Effector memory CD4-positive, alpha-beta T cell (primary cell): ENCODE results near the gene PLXNA2.

Experiments
- DNase-seq, 3 donors: peaks; one replicate each; pipeline ENCODE4 v3.0.0-alpha.2; 2020
- H3K27ac ChIP-seq: 2 replicates; pipeline ENCODE4 v1.7.0; 2013; ENCODE audit warnings: mild to moderate bottlenecking, low read length, moderate library complexity; ENCODE audit not compliant: insufficient read depth, poor library complexity, severe bottlenecking
- H3K27me3 ChIP-seq: replicated peaks from 2 replicates; pipeline ENCODE4 v1.7.0; 2013; ENCODE audit warnings: mild to moderate bottlenecking, low read length; ENCODE audit not compliant: insufficient read depth, control insufficient read depth, poor library complexity, severe bottlenecking
- H3K36me3 ChIP-seq: 2 replicates; pipeline ENCODE4 v1.7.0; 2013; ENCODE audit warnings: mild to moderate bottlenecking, low read length, moderate library complexity; ENCODE audit not compliant: control insufficient read depth, insufficient read depth
- H3K4me1 ChIP-seq: 2 replicates; pipeline ENCODE4 v1.7.0; 2013; ENCODE audit warnings: low read length, mild to moderate bottlenecking; ENCODE audit not compliant: control insufficient read depth, insufficient read depth, poor library complexity, severe bottlenecking
- H3K4me3 ChIP-seq: 2 replicates; pipeline ENCODE4 v1.7.0; 2013; ENCODE audit warnings: low read length, low read depth, mild to moderate bottlenecking; ENCODE audit not compliant: insufficient read depth, poor library complexity, severe bottlenecking
- H3K9me3 ChIP-seq: 2 replicates; pipeline ENCODE4 v1.7.0; 2013; ENCODE audit warnings: mild to moderate bottlenecking, low read length, moderate library complexity; ENCODE audit not compliant: control insufficient read depth

Gene PLXNA2

GRCh38 chr1:208121813-208122364 lies 122.3 kb downstream of the PLXNA2 start:
- no peak overlapping the region for H3K4me3 ChIP-seq
- H3K36me3 ChIP-seq: no peaks in the 10 kb centered on the region
- no peak overlapping the region for H3K27ac ChIP-seq
- no peaks in the 10 kb centered on the region for H3K9me3 ChIP-seq
- H3K4me1 ChIP-seq: no peaks in the 10 kb centered on the region
- H3K27me3 ChIP-seq: no peaks in the 10 kb centered on the region
- no peak for DNase-seq

- Histone ChIP-seq H3K4me1 (no peaks in the 10 kb centered on the region), H3K27ac (no peak overlapping the region), H3K9me3 (no peaks in the 10 kb centered on the region), H3K4me3 (no peak overlapping the region), H3K27me3 (no peaks in the 10 kb centered on the region), H3K36me3 (no peaks in the 10 kb centered on the region)
- DNase-seq: no peak
These were observed 123.8 kb downstream of the PLXNA2 start for GRCh38 chr1:208120431-208120790.

- H3K4me3 ChIP-seq: no peak overlapping the region
- H3K36me3 ChIP-seq: no peaks in the 10 kb centered on the region
- DNase-seq: no peak
- H3K27me3 ChIP-seq: no peaks in the 10 kb centered on the region
- H3K9me3 ChIP-seq: no peaks in the 10 kb centered on the region
- no peaks in the 10 kb centered on the region for H3K4me1 ChIP-seq
- H3K27ac ChIP-seq: no peak overlapping the region
These were observed 125.2 kb downstream of the PLXNA2 start for GRCh38 chr1:208118841-208119606.

- H3K9me3 ChIP-seq: no peaks in the 10 kb centered on the region
- H3K27me3 ChIP-seq: no peaks in the 10 kb centered on the region
- H3K4me1 ChIP-seq: no peaks in the 10 kb centered on the region
- no peaks in the 10 kb centered on the region for H3K36me3 ChIP-seq
- DNase-seq: no peak
- H3K27ac ChIP-seq: no peak overlapping the region
- no peak overlapping the region for H3K4me3 ChIP-seq
These were observed 125.9 kb downstream of the PLXNA2 start for GRCh38 chr1:208118306-208118705.

GRCh38 chr1:208117826-208118225 lies 126.4 kb downstream of the PLXNA2 start:
- Histone ChIP-seq H3K36me3 (no peaks in the 10 kb centered on the region), H3K27ac (no peak overlapping the region), H3K4me3 (no peak overlapping the region), H3K9me3 (no peaks in the 10 kb centered on the region), H3K27me3 (no peaks in the 10 kb centered on the region), H3K4me1 (no peaks in the 10 kb centered on the region)
- DNase-seq: no peak

- H3K27ac ChIP-seq: no peak overlapping the region
- H3K36me3 ChIP-seq: no peaks in the 10 kb centered on the region
- H3K9me3 ChIP-seq: no peaks in the 10 kb centered on the region
- DNase-seq: no peak
- H3K4me1 ChIP-seq: no peaks in the 10 kb centered on the region
- no peaks in the 10 kb centered on the region for H3K27me3 ChIP-seq
- H3K4me3 ChIP-seq: no peak overlapping the region
These were observed 126.8 kb downstream of the PLXNA2 start for GRCh38 chr1:208117409-208117808.

GRCh38 chr1:208115924-208116640 lies 128.1 kb downstream of the PLXNA2 start:
- no peaks in the 10 kb centered on the region for H3K27me3 ChIP-seq
- no peak overlapping the region for H3K4me3 ChIP-seq
- DNase-seq: no peak
- no peak overlapping the region for H3K27ac ChIP-seq
- no peaks in the 10 kb centered on the region for H3K9me3 ChIP-seq
- H3K4me1 ChIP-seq: no peaks in the 10 kb centered on the region
- H3K36me3 ChIP-seq: no peaks in the 10 kb centered on the region

- H3K27ac ChIP-seq: no peak overlapping the region
- H3K9me3 ChIP-seq: no peaks in the 10 kb centered on the region
These were observed 131.2 kb downstream of the PLXNA2 start for GRCh38 chr1:208113011-208113410.

GRCh38 chr1:208112401-208112800 lies 131.8 kb downstream of the PLXNA2 start:
- H3K4me3 ChIP-seq: no peak overlapping the region
- no peaks in the 10 kb centered on the region for H3K36me3 ChIP-seq
- no peaks in the 10 kb centered on the region for H3K4me1 ChIP-seq
- H3K27ac ChIP-seq: no peak overlapping the region
- no peak for DNase-seq
- H3K27me3 ChIP-seq: no peaks in the 10 kb centered on the region
- H3K9me3 ChIP-seq: no peaks in the 10 kb centered on the region

More at GRCh38 chr1:208113011-208113410, 131.2 kb downstream of the PLXNA2 start:
- no peaks in the 10 kb centered on the region for H3K36me3 ChIP-seq
- H3K27me3 ChIP-seq: no peaks in the 10 kb centered on the region
- H3K4me1 ChIP-seq: no peaks in the 10 kb centered on the region
- no peak for DNase-seq
- no peak overlapping the region for H3K4me3 ChIP-seq

- H3K4me1 ChIP-seq: no peaks in the 10 kb centered on the region
- no peaks in the 10 kb centered on the region for H3K9me3 ChIP-seq
- H3K36me3 ChIP-seq: no peaks in the 10 kb centered on the region
- H3K4me3 ChIP-seq: no peak overlapping the region
- DNase-seq: no peak
- no peak overlapping the region for H3K27ac ChIP-seq
- no peaks in the 10 kb centered on the region for H3K27me3 ChIP-seq
These were observed 132.5 kb downstream of the PLXNA2 start for GRCh38 chr1:208111646-208112190.
